ENCODE results near the gene RFX4.

Gene RFX4

GRCh38 chr12:106764220-106764619, 181.4 kb downstream of the RFX4 start:
- DNase-seq (ENCODE audit: low read depth in 2 of 2): no peak

- DNase-seq (ENCODE audit: low read depth in 2 of 2): no peak
These were observed 181.9 kb downstream of the RFX4 start for GRCh38 chr12:106764738-106765137.

GRCh38 chr12:106766393-106766826, 183.6 kb downstream of the RFX4 start:
- DNase-seq (ENCODE audit: low read depth in 2 of 2): peak in 1 of 2 donors; percentile 29

GRCh38 chr12:106767206-106767605, 184.4 kb downstream of the RFX4 start:
- DNase-seq (ENCODE audit: low read depth in 2 of 2): no peak

GRCh38 chr12:106767954-106768822, 185.4 kb downstream of the RFX4 start:
- DNase-seq (ENCODE audit: low read depth in 2 of 2): no peak

GRCh38 chr12:106769078-106769477, 186.3 kb downstream of the RFX4 start:
- DNase-seq (ENCODE audit: low read depth in 2 of 2): no peak

GRCh38 chr12:106769546-106769945, 186.7 kb downstream of the RFX4 start:
- DNase-seq (ENCODE audit: low read depth in 2 of 2): no peak

- DNase-seq (ENCODE audit: low read depth in 2 of 2): no peak
These were observed 188.6 kb downstream of the RFX4 start for GRCh38 chr12:106771425-106771824.

- no peak for DNase-seq (ENCODE audit: low read depth in 2 of 2)
These were observed 190.6 kb downstream of the RFX4 start for GRCh38 chr12:106773286-106774004.

- peak; percentile 64 to 67 for DNase-seq (ENCODE audit: low read depth in 2 of 2)
These were observed 191.4 kb downstream of the RFX4 start, which contains the start of gene RIC8B for GRCh38 chr12:106774005-106774807. Gene RIC8B, plus strand, starts transcription at chr12:106774682. Its CDS starts 64 bp downstream, at chr12:106774746.

- DNase-seq (ENCODE audit: low read depth in 2 of 2): no peak
These were observed 192.2 kb downstream of the RFX4 start for GRCh38 chr12:106774808-106775524.

- no peak for DNase-seq (ENCODE audit: low read depth in 2 of 2)
These were observed 194.1 kb downstream of the RFX4 start for GRCh38 chr12:106776897-106777296.

- no peak for DNase-seq (ENCODE audit: low read depth in 2 of 2)
These were observed 197.3 kb downstream of the RFX4 start for GRCh38 chr12:106780010-106780631.

GRCh38 chr12:106782619-106783018, 199.8 kb downstream of the RFX4 start:
- no peak for DNase-seq (ENCODE audit: low read depth in 2 of 2)

GRCh38 chr12:106783515-106783914, 200.7 kb downstream of the RFX4 start:
- DNase-seq (ENCODE audit: low read depth in 2 of 2): no peak

- no peak for DNase-seq (ENCODE audit: low read depth in 2 of 2)
These were observed 207.2 kb downstream of the RFX4 start for GRCh38 chr12:106790020-106790419.

GRCh38 chr12:106791531-106791930, 208.7 kb downstream of the RFX4 start:
- DNase-seq (ENCODE audit: low read depth in 2 of 2): no peak

GRCh38 chr12:106794369-106794768, 211.6 kb downstream of the RFX4 start:
- DNase-seq (ENCODE audit: low read depth in 2 of 2): no peak

- DNase-seq (ENCODE audit: low read depth in 2 of 2): no peak
These were observed 218.4 kb downstream of the RFX4 start for GRCh38 chr12:106801167-106801708.

GRCh38 chr12:106801830-106802533, 219.2 kb downstream of the RFX4 start:
- no peak for DNase-seq (ENCODE audit: low read depth in 2 of 2)

Measured in stimulated activated CD8-positive, alpha-beta memory T cell treated with anti-CD3 and anti-CD28 coated beads, Interleukin-15, amount 100 ng/mL, for 4 hours (primary cell).